Lower leg skin (tissue), 4 donors: ENCODE results near the gene GSC2. TPM values are rescaled to one million over a fixed set of nuclear protein-coding genes. Genes with fewer than 3 reads are reported as not detected.
"Not testable (repeated sequence)": the region's sequence is repeated elsewhere in the genome, so short reads cannot be mapped to it uniquely, and the experiment has no call there.

Source experiments
- DNase-seq, 2 donors: peaks; one replicate each; pipeline ENCODE4 v3.0.0-alpha.2; 2019; ENCODE audit warnings: low spot score in 2 of 2
- H3K4me3 ChIP-seq: fragments of 200-600 bp; sonication (generic); 2 replicates; pipeline ENCODE4 v1.5.1; 2017; ENCODE audit warnings: mild to moderate bottlenecking, low read depth; ENCODE audit not compliant: poor library complexity, severe bottlenecking
- CTCF ChIP-seq, 3 donors: fragments of 450-650 bp; IDR thresholded peaks; one replicate each; pipeline ENCODE4 v1.5.1; 2016; ENCODE audit warnings: antibody characterized with exemption in 3 of 3, mild to moderate bottlenecking in 3 of 3, moderate library complexity in 2 of 3
- POLR2A ChIP-seq, 2 donors: fragments of 450-650 bp; IDR thresholded peaks; one replicate each; pipeline ENCODE4 v1.6.1; 2016 to 2017; ENCODE audit warnings: antibody characterized with exemption in 2 of 2, mild to moderate bottlenecking in 1 of 2, moderate library complexity in 1 of 2
- WGBS, 2 donors: methylation state at CpG; one replicate each; pipeline ENCODE4 v1.1.5; 2018; 5-methylcytosine and 5-hydroxymethylcytosine counted together
- intact Hi-C: fragments of 100-400 bp; cut with DNase I; formaldehyde crosslinking; loops from one replicate; pipeline ENCODE4 v1.15.0; 2023; ENCODE audit warnings: low total_unique reads
- total RNA-seq, 4 donors: library from RNA; depleted of rRNA; stranded (reverse); fragments of >200 nt; gene quantifications; one replicate each; pipeline ENCODE4 v1.1.0, GENCODE V29; 2016

GSC2 gene
- total RNA-seq, 4 donors from 2014 or later: 0.42 to 2.6 TPM; not detected in 2

GRCh38 chr22:19166421-19166820 is 16.3 kb upstream of the GSC2 start:
- DNase-seq: no peak
- TF ChIP-seq POLR2A (IDR thresholded peaks at IDR 0.05) (no peak), CTCF (IDR thresholded peaks at IDR 0.05) (no peak)
- H3K4me3 ChIP-seq: no peak overlapping the region
- intact Hi-C loops: no loop called here
- WGBS, 2 donors: 78 to 83% methylated on average over 8 of the region's 8 CpGs

DNA sequence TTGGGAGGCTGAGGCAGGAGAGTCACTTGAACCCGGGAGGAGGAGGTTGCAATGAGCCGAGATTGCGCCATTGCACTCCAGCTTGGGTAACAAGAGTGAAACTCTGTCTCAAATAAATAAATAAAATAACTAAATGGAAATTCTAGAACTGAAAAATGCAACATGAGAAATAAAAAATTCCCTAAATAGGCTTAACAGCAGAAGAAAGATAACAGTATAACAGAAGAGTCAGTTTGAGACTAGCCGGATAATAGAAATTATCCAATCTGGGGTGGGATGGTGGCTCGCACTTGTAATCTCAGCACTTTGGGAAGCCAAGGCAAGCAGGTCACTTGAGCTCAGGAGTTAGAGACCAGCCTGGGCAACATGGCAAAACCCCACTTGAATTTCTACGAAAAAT is 14.3 kb upstream of the GSC2 start:
- 95 to 96% methylated on average over 6 of the region's 6 CpGs for WGBS, 2 donors
- no peak for DNase-seq
- intact Hi-C loops: no loop called here
- TF ChIP-seq CTCF (IDR thresholded peaks at IDR 0.05) (no peak), POLR2A (IDR thresholded peaks at IDR 0.05) (no peak)
- H3K4me3 ChIP-seq: no peak overlapping the region

DNA sequence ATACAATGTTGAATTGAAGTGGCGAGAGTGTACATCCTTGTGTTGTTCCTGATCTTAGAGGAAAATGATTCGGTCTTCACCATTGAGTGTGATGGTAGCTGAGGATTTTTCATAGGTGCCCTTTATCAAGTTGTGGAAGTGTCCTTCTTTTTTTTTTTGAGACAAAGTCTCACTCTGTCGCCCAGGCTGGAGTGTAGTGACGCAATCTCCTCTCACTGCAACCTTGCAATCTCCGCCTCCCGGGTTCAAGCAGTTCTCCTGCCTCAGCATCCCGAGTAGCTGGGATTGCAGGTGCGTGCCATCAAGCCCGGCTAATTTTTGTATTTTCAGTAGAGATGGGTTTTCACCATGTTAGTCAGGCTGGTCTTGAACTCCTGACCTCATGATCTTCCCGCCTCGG is 8.6 kb upstream of the GSC2 start:
- intact Hi-C loops, H3K4me3 ChIP-seq, DNase-seq: not testable (repeated sequence)
- 87 to 90% methylated on average over 11 of the region's 11 CpGs for WGBS, 2 donors

DNA sequence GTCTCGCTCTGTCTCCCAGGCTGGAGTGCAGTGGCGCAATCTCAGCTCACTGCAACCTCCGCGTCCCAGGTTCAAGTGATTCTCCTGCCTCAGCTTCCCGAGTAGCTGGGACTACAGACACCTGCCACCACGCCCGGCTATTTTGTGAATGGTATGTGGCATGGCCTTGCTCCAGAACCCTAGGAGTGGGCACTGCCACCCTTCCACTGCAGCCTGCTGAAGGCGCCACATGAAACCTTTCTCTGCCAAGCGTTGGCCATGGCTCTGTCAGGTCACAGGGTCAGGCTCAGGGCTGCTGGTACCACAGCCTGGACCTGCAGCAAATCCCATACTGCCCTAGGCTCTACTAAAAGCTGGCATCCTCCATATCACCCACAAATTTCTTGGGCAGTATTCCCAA is 6.0 kb upstream of the GSC2 start:
- intact Hi-C loops, H3K4me3 ChIP-seq, DNase-seq: not testable (repeated sequence)
- 69 to 71% methylated on average over 9 of the region's 9 CpGs for WGBS, 2 donors

DNA sequence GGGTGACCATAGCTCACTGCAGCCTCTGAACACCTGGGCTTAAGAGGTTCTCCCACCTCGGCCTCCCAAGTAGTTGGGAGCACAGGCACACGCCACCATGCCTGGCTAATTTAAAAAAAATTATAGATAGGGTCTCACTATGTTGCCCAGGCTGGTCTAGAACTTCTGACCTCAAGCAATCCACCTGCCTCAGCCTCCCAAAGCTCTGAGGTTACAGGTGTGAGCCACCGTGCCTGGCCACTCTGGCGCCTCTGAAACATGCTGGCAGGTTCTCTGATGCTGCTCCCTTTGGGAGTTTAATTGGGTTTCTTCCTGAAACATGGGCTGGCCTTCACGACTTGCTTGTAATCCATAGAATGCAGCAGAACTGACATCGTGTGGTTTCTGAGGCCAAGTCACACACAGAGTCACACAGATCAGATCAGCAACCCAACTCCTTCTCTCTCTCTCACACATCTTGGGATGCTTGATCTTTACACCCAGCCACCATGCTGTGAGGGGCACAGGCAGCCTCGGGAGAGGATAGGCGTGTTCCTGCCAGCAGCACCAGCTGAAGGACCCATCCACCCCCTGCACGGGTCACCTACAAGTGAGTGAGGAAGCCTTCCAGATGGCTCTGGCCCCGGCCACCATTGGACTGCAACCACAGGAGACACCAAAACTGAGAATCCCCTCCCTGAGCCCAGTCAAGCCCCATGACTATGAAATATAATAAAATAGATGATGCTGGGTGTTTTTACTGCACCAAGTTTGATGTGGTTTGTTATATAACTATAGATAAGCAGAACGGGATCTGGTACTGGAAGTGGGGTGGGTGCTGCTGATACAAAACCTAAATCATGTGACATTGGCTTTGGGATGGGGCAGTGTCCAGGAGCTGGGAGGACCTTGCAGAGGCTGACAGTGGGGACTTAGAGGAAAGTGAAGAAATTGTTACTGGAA is 3.1 kb upstream of the GSC2 start:
- 60 to 62% methylated on average over 11 of the region's 11 CpGs for WGBS, 2 donors
- TF ChIP-seq POLR2A (IDR thresholded peaks at IDR 0.05): no peak
- TF ChIP-seq CTCF (IDR thresholded peaks at IDR 0.05): no peak
- H3K4me3 ChIP-seq: no peak overlapping the region
- intact Hi-C loops: no loop called here
- no peak for DNase-seq

GRCh38 chr22:19151329-19152191 is 1.5 kb upstream of the GSC2 start:
- no peak for DNase-seq
- H3K4me3 ChIP-seq: no peak overlapping the region
- intact Hi-C loops: no loop called here
- 67 to 71% methylated on average over 9 to 10 of the region's 10 CpGs for WGBS, 2 donors
- TF ChIP-seq CTCF (IDR thresholded peaks at IDR 0.05): no peak
- TF ChIP-seq POLR2A (IDR thresholded peaks at IDR 0.05): no peak
